ENCODE measurements around the gene ABL1.

- no peak for TF ChIP-seq CTCF (IDR thresholded peaks at IDR 0.05)
- no peak for TF ChIP-seq EP300 (IDR thresholded peaks at IDR 0.05)
- no peak for TF ChIP-seq POLR2A (IDR thresholded peaks at IDR 0.05)
Observed at GRCh38 chr9:130873966-130874365, 38.9 kb downstream of the ABL1 start.
